ENCODE results near the gene TMEM204. TPM values are rescaled to one million over a fixed set of nuclear protein-coding genes. Genes with fewer than 3 reads are reported as not detected.

Gene TMEM204
- total RNA-seq, 1 experiment from 2014 or later = 0.29 TPM

GRCh38 chr16:1503110-1503955 is 30.1 kb upstream of the TMEM204 start:
- no peak for DNase-seq (ENCODE audit: low read depth in 1 of 2, low spot score in 2 of 2)
- Histone ChIP-seq H3K4me3 (no peak overlapping the region), H3K27ac (no peak overlapping the region), H3K9me3 (replicated peaks) (no peaks in the 10 kb centered on the region), H3K4me1 (replicated peaks) (no peaks in the 10 kb centered on the region), H3K36me3 (peaks cover 60% of the 10 kb centered on the region), H3K27me3 (replicated peaks) (no peaks in the 10 kb centered on the region)

GRCh38 chr16:1505073-1505844 is 28.2 kb upstream of the TMEM204 start:
- DNase-seq (ENCODE audit: low read depth in 1 of 2, low spot score in 2 of 2) = no peak
- H3K4me3 ChIP-seq = no peak overlapping the region
- peaks cover 58% of the 10 kb centered on the region for H3K36me3 ChIP-seq
- H3K27me3 ChIP-seq (replicated peaks) = no peaks in the 10 kb centered on the region
- no peak overlapping the region for H3K27ac ChIP-seq
- no peaks in the 10 kb centered on the region for H3K4me1 ChIP-seq (replicated peaks)
- H3K9me3 ChIP-seq (replicated peaks) = no peaks in the 10 kb centered on the region

- Histone ChIP-seq H3K27me3 (replicated peaks) (no peaks in the 10 kb centered on the region), H3K4me1 (replicated peaks) (no peaks in the 10 kb centered on the region), H3K9me3 (replicated peaks) (no peaks in the 10 kb centered on the region), H3K4me3 (no peak overlapping the region), H3K36me3 (peaks cover 58% of the 10 kb centered on the region), H3K27ac (no peak overlapping the region)
- no peak for DNase-seq (ENCODE audit: low read depth in 1 of 2, low spot score in 2 of 2)
Observed at GRCh38 chr16:1505912-1506311, 27.6 kb upstream of the TMEM204 start.

- Histone ChIP-seq H3K27ac (no peak overlapping the region), H3K36me3 (peaks cover 54% of the 10 kb centered on the region), H3K27me3 (replicated peaks) (no peaks in the 10 kb centered on the region), H3K4me3 (no peak overlapping the region), H3K9me3 (replicated peaks) (no peaks in the 10 kb centered on the region), H3K4me1 (replicated peaks) (no peaks in the 10 kb centered on the region)
- no peak for DNase-seq (ENCODE audit: low read depth in 1 of 2, low spot score in 2 of 2)
Observed at GRCh38 chr16:1506494-1507213, 26.8 kb upstream of the TMEM204 start.

GRCh38 chr16:1508494-1509187 is 24.8 kb upstream of the TMEM204 start:
- Histone ChIP-seq H3K4me1 (replicated peaks) (no peaks in the 10 kb centered on the region), H3K4me3 (no peak overlapping the region), H3K27ac (no peak overlapping the region), H3K27me3 (replicated peaks) (no peaks in the 10 kb centered on the region), H3K36me3 (peaks cover 37% of the 10 kb centered on the region), H3K9me3 (replicated peaks) (no peaks in the 10 kb centered on the region)
- no peak for DNase-seq (ENCODE audit: low read depth in 1 of 2, low spot score in 2 of 2)

- Histone ChIP-seq H3K4me1 (replicated peaks) (no peaks in the 10 kb centered on the region), H3K4me3 (no peak overlapping the region), H3K36me3 (peaks cover 37% of the 10 kb centered on the region), H3K9me3 (replicated peaks) (0 out of 2 replicates have a peak, but pooled peaks cover 2% of the 10 kb centered on the region), H3K27me3 (replicated peaks) (no peaks in the 10 kb centered on the region), H3K27ac (no peak overlapping the region)
- no peak for DNase-seq (ENCODE audit: low read depth in 1 of 2, low spot score in 2 of 2)
Observed at GRCh38 chr16:1509307-1510221, 23.9 kb upstream of the TMEM204 start.

- Histone ChIP-seq H3K27me3 (replicated peaks) (no peaks in the 10 kb centered on the region), H3K4me3 (no peak overlapping the region), H3K36me3 (peaks cover 32% of the 10 kb centered on the region), H3K27ac (no peak overlapping the region), H3K4me1 (replicated peaks) (no peaks in the 10 kb centered on the region), H3K9me3 (replicated peaks) (peaks cover 2% of the 10 kb centered on the region; the same call in 1 of the 2 replicates)
- no peak for DNase-seq (ENCODE audit: low read depth in 1 of 2, low spot score in 2 of 2)
Observed at GRCh38 chr16:1510272-1510671, 23.2 kb upstream of the TMEM204 start.

GRCh38 chr16:1510941-1511351 is 22.5 kb upstream of the TMEM204 start:
- Histone ChIP-seq H3K36me3 (peaks cover 32% of the 10 kb centered on the region), H3K27ac (no peak overlapping the region), H3K4me1 (replicated peaks) (no peaks in the 10 kb centered on the region), H3K27me3 (replicated peaks) (no peaks in the 10 kb centered on the region), H3K9me3 (replicated peaks) (peaks cover 2% of the 10 kb centered on the region; the same call in 1 of the 2 replicates), H3K4me3 (no peak overlapping the region)
- no peak for DNase-seq (ENCODE audit: low read depth in 1 of 2, low spot score in 2 of 2)

- Histone ChIP-seq H3K27ac (no peak overlapping the region), H3K36me3 (peaks cover 30% of the 10 kb centered on the region), H3K4me1 (replicated peaks) (no peaks in the 10 kb centered on the region), H3K9me3 (replicated peaks) (peaks cover 2% of the 10 kb centered on the region; the same call in 1 of the 2 replicates), H3K27me3 (replicated peaks) (no peaks in the 10 kb centered on the region), H3K4me3 (no peak overlapping the region)
- no peak for DNase-seq (ENCODE audit: low read depth in 1 of 2, low spot score in 2 of 2)
Observed at GRCh38 chr16:1511662-1512569, 21.6 kb upstream of the TMEM204 start.

GRCh38 chr16:1512774-1513173 is 20.7 kb upstream of the TMEM204 start:
- Histone ChIP-seq H3K27me3 (replicated peaks) (no peaks in the 10 kb centered on the region), H3K4me1 (replicated peaks) (no peaks in the 10 kb centered on the region), H3K4me3 (no peak overlapping the region), H3K9me3 (replicated peaks) (peaks cover 2% of the 10 kb centered on the region; the same call in 1 of the 2 replicates), H3K27ac (no peak overlapping the region), H3K36me3 (peaks cover 23% of the 10 kb centered on the region)
- no peak for DNase-seq (ENCODE audit: low read depth in 1 of 2, low spot score in 2 of 2)

GRCh38 chr16:1514507-1514906 is 19.0 kb upstream of the TMEM204 start:
- H3K4me3 ChIP-seq = no peak overlapping the region
- no peak for DNase-seq (ENCODE audit: low read depth in 1 of 2, low spot score in 2 of 2)
- H3K27ac ChIP-seq = no peak overlapping the region
- no peaks in the 10 kb centered on the region for H3K27me3 ChIP-seq (replicated peaks)
- peaks cover 2% of the 10 kb centered on the region; the same call in 1 of the 2 replicates for H3K9me3 ChIP-seq (replicated peaks)
- no peaks in the 10 kb centered on the region for H3K4me1 ChIP-seq (replicated peaks)
- peaks cover 14% of the 10 kb centered on the region for H3K36me3 ChIP-seq

All from SJSA1 (cell line).